ENCODE measurements around the gene EIF4E1B.
A peak's percentile ranks its signal among the peaks of the same experiment; 100 is the strongest.

EIF4E1B gene

GRCh38 chr5:176642675-176643490 lies 12.4 kb downstream of the EIF4E1B start:
- no peak for ATAC-seq (ENCODE audit: low read depth)
- no peak overlapping the region for H3K27ac Mint-ChIP-seq
- no peaks in the 10 kb centered on the region for H3K9me3 Mint-ChIP-seq
- no peak overlapping the region for H3K4me3 Mint-ChIP-seq
- no peaks in the 10 kb centered on the region for H3K36me3 Mint-ChIP-seq
- peaks cover 8% of the 10 kb centered on the region for H3K4me1 Mint-ChIP-seq
- DNase-seq (ENCODE audit: low spot score in 2 of 2): no peak
- H3K27me3 Mint-ChIP-seq: no peaks in the 10 kb centered on the region

GRCh38 chr5:176643491-176644219 lies 13.2 kb downstream of the EIF4E1B start:
- DNase-seq (ENCODE audit: low spot score in 2 of 2) (no peak), ATAC-seq (ENCODE audit: low read depth) (no peak)
- H3K27me3 Mint-ChIP-seq: no peaks in the 10 kb centered on the region
- H3K4me1 Mint-ChIP-seq: peaks cover 12% of the 10 kb centered on the region
- H3K4me3 Mint-ChIP-seq: no peak overlapping the region
- H3K27ac Mint-ChIP-seq: no peak overlapping the region
- no peaks in the 10 kb centered on the region for H3K36me3 Mint-ChIP-seq
- H3K9me3 Mint-ChIP-seq: no peaks in the 10 kb centered on the region

DNA sequence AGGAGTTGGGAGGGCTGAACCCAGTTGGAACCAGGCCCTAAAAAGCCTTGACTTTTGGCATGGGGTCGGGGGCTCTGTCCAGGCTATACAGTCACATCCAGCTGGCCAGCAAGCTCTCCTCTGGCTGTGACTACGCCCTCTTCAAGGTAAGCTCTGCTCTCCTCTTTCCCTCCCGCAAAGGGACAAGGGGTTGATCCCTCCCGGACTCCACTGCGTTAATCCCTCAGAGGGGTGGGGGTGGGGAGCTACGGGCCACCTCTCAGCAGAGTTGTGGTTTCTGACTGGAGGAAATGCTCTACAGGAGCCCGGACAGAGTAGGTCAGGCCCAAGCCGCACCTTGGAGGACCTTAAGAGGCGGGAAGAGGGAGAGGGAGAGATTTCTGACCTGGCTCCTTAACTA lies 13.8 kb downstream of the EIF4E1B start:
- Mint-ChIP-seq H3K36me3 (no peaks in the 10 kb centered on the region), H3K4me3 (no peak overlapping the region), H3K27ac (no peak overlapping the region), H3K27me3 (no peaks in the 10 kb centered on the region), H3K4me1 (peaks cover 18% of the 10 kb centered on the region), H3K9me3 (no peaks in the 10 kb centered on the region)
- ATAC-seq (ENCODE audit: low read depth): no peak
- DNase-seq (ENCODE audit: low spot score in 2 of 2): no peak

- DNase-seq (ENCODE audit: low spot score in 2 of 2) (no peak), ATAC-seq (ENCODE audit: low read depth) (no peak)
- no peaks in the 10 kb centered on the region for H3K27me3 Mint-ChIP-seq
- no peak overlapping the region for H3K27ac Mint-ChIP-seq
- H3K36me3 Mint-ChIP-seq: no peaks in the 10 kb centered on the region
- no peak overlapping the region for H3K4me3 Mint-ChIP-seq
- peaks cover 21% of the 10 kb centered on the region for H3K4me1 Mint-ChIP-seq
- no peaks in the 10 kb centered on the region for H3K9me3 Mint-ChIP-seq
Measured at GRCh38 chr5:176644878-176645670, 14.6 kb downstream of the EIF4E1B start.

DNA sequence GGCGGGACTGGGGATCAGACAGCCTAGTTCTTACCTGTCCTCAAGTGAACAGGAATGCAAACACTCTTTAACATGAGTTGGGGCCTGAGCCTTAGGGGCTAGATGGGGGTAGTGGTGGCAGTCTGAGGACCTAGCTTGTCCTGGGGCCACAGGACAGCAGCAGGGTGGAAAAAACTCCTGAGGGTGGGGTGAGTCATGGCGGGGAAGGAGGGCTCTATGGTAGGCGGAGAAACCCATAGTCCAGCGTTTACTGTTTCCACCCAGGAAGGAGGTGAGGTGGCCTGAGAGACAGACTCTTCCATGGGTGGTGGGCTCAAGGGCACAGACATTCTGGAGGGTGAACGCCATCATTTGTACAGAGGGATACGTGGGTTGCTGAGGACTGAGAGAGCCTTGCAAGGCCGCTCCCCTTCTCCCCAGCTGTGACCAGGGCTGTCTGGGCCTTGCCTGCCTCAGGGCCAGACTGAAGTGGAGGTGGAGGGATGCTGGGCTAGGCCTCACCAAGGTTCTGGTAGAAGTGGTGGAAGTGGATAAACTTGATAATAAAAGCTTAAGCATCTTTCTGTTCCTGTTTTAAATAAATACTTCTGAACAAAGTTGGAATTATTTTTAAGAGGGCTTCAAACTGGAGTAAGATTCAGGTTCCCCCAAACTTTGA lies 15.7 kb downstream of the EIF4E1B start:
- no peaks in the 10 kb centered on the region for H3K36me3 Mint-ChIP-seq
- no peak for DNase-seq (ENCODE audit: low spot score in 2 of 2)
- H3K4me3 Mint-ChIP-seq: peak overlapping the region; percentile 89
- peaks cover 29% of the 10 kb centered on the region for H3K4me1 Mint-ChIP-seq
- no peaks in the 10 kb centered on the region for H3K9me3 Mint-ChIP-seq
- no peaks in the 10 kb centered on the region for H3K27me3 Mint-ChIP-seq
- ATAC-seq (ENCODE audit: low read depth): no peak
- no peak overlapping the region for H3K27ac Mint-ChIP-seq

DNA sequence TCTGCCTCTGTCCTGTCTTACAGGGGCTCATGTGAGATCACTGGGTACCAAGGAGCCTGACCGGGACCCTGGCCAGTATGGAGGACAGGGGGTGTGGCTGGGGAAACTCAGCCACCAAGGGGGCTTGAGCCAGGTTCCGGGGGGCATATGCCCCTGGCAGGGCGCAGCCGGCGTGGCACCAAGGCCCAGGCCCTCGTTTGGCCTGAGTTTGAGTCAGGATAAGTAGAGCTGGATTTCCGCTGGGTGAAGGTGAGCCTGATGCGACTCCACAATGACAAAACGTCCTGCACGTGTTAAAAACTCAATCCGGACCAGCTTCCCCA lies 16.2 kb downstream of the EIF4E1B start:
- peak overlapping the region; percentile 89 for H3K4me3 Mint-ChIP-seq
- peaks cover 29% of the 10 kb centered on the region for H3K4me1 Mint-ChIP-seq
- H3K27me3 Mint-ChIP-seq: no peaks in the 10 kb centered on the region
- H3K36me3 Mint-ChIP-seq: no peaks in the 10 kb centered on the region
- DNase-seq (ENCODE audit: low spot score in 2 of 2): no peak
- ATAC-seq (ENCODE audit: low read depth): no peak
- H3K9me3 Mint-ChIP-seq: no peaks in the 10 kb centered on the region
- peak overlapping the region; percentile 80 for H3K27ac Mint-ChIP-seq

GRCh38 chr5:176647030-176647842 lies 16.8 kb downstream of the EIF4E1B start, which contains the start of gene TSPAN17:
TSS of gene TSPAN17 (plus strand) at chr5:176647484. CDS start at chr5:176647616, 132 bp downstream.
- H3K27me3 Mint-ChIP-seq: no peaks in the 10 kb centered on the region
- H3K27ac Mint-ChIP-seq: peak within 1 kb of the TSS; percentile 80
- no peaks in the 10 kb centered on the region for H3K9me3 Mint-ChIP-seq
- H3K36me3 Mint-ChIP-seq: no peaks in the 10 kb centered on the region
- peaks cover 29% of the 10 kb centered on the region for H3K4me1 Mint-ChIP-seq
- H3K4me3 Mint-ChIP-seq: peak within 1 kb of the TSS; percentile 89
- ATAC-seq (ENCODE audit: low read depth) (peak; percentile 94), DNase-seq (ENCODE audit: low spot score in 2 of 2) (peak; percentile 97 to 99)

GRCh38 chr5:176647843-176648473 lies 17.5 kb downstream of the EIF4E1B start:
- DNase-seq (ENCODE audit: low spot score in 2 of 2) (no peak), ATAC-seq (ENCODE audit: low read depth) (no peak)
- Mint-ChIP-seq H3K36me3 (no peaks in the 10 kb centered on the region), H3K4me3 (peak overlapping the region; percentile 79), H3K27me3 (no peaks in the 10 kb centered on the region), H3K27ac (no peak overlapping the region), H3K4me1 (peaks cover 34% of the 10 kb centered on the region), H3K9me3 (no peaks in the 10 kb centered on the region)

- no peaks in the 10 kb centered on the region for H3K27me3 Mint-ChIP-seq
- ATAC-seq (ENCODE audit: low read depth) (no peak), DNase-seq (ENCODE audit: low spot score in 2 of 2) (no peak)
Measured at GRCh38 chr5:176648474-176649194, 18.2 kb downstream of the EIF4E1B start.

DNA sequence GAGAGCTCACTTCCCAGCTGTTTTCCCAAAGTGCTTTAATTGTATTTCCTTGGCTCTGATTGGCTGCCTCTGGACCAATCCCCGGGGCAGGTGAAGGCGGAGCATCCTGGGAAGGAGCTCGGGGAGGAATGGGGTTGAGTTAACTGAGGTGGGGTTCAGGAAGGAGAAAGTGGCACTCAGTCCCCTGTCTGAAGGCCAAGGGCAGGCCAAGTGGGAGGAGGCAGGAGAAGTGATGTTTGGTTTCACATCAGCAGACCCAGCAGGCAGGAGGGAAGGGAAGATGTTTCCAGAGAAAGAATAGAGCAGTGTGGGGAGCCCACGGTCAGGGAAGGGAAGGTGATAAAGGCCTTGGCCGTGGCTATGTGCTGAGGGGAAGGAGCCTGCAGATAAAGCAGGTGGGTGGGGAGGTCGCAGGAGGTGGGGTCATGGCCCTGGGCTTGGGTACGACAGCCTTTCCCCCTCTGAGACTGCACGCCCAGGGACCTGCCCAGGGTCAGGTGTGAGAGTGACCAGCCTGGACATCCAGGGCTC lies 19.9 kb downstream of the EIF4E1B start:
- no peak for ATAC-seq (ENCODE audit: low read depth)
- Mint-ChIP-seq H3K9me3 (no peaks in the 10 kb centered on the region), H3K4me3 (no peak overlapping the region), H3K4me1 (peaks cover 43% of the 10 kb centered on the region), H3K27me3 (no peaks in the 10 kb centered on the region), H3K27ac (no peak overlapping the region), H3K36me3 (peaks cover 7% of the 10 kb centered on the region)
- DNase-seq (ENCODE audit: low spot score in 2 of 2): no peak

More at GRCh38 chr5:176648474-176649194, 18.2 kb downstream of the EIF4E1B start:
- Mint-ChIP-seq H3K9me3 (no peaks in the 10 kb centered on the region), H3K4me1 (peaks cover 41% of the 10 kb centered on the region), H3K4me3 (peak overlapping the region; percentile 79), H3K27ac (no peak overlapping the region), H3K36me3 (peaks cover 4% of the 10 kb centered on the region)

GRCh38 chr5:176651472-176651980 lies 21.1 kb downstream of the EIF4E1B start:
- no peak for ATAC-seq (ENCODE audit: low read depth)
- Mint-ChIP-seq H3K4me3 (no peak overlapping the region), H3K4me1 (peaks cover 38% of the 10 kb centered on the region), H3K36me3 (peaks cover 10% of the 10 kb centered on the region), H3K27me3 (no peaks in the 10 kb centered on the region), H3K27ac (no peak overlapping the region), H3K9me3 (no peaks in the 10 kb centered on the region)
- DNase-seq (ENCODE audit: low spot score in 2 of 2): no peak

- DNase-seq (ENCODE audit: low spot score in 2 of 2) (no peak), ATAC-seq (ENCODE audit: low read depth) (no peak)
- H3K27ac Mint-ChIP-seq: no peak overlapping the region
- H3K27me3 Mint-ChIP-seq: no peaks in the 10 kb centered on the region
- no peak overlapping the region for H3K4me3 Mint-ChIP-seq
- H3K36me3 Mint-ChIP-seq: peaks cover 10% of the 10 kb centered on the region
- H3K4me1 Mint-ChIP-seq: peaks cover 35% of the 10 kb centered on the region
- H3K9me3 Mint-ChIP-seq: no peaks in the 10 kb centered on the region
Measured at GRCh38 chr5:176652136-176652535, 21.7 kb downstream of the EIF4E1B start.
